SU-DHL-6 (cell line): Measurements from ENCODE around the gene DIS3L2.
"Not testable (repeated sequence)": the region's sequence is repeated elsewhere in the genome, so short reads cannot be mapped to it uniquely, and the experiment has no call there.

Source experiments
- H2AFZ ChIP-seq: fragments of 200-600 bp; sonication (generic); 2 replicates; pipeline ENCODE4 v1.6.1; 2014; ENCODE audit warnings: low read depth, mild to moderate bottlenecking, moderate library complexity, mixed read lengths, antibody characterized with exemption, low read length; ENCODE audit not compliant: severe bottlenecking
- H3F3A ChIP-seq: fragments of 200-600 bp; shearing (Covaris generic); 2 replicates; pipeline ENCODE4 v1.6.0; 2016; ENCODE audit warnings: antibody characterized with exemption, mild to moderate bottlenecking; ENCODE audit not compliant: insufficient read depth
- H3K27ac ChIP-seq: fragments of 200-600 bp; sonication (generic); 2 replicates; pipeline ENCODE4 v1.5.1; 2016; ENCODE audit warnings: low read depth, mild to moderate bottlenecking, low read length, moderate library complexity, mixed read lengths
- H3K27me3 ChIP-seq: fragments of 200-600 bp; sonication (generic), shearing (Covaris generic); 2 replicates; pipeline ENCODE4 v1.6.0; 2014; ENCODE audit warnings: mild to moderate bottlenecking, low read length
- H3K36me3 ChIP-seq: fragments of 200-600 bp; sonication (generic); 2 replicates; pipeline ENCODE4 v1.6.1; 2014; ENCODE audit warnings: mild to moderate bottlenecking, low read length, mixed read lengths
- H3K4me2 ChIP-seq: fragments of 300-600, 200-600 bp; shearing (Covaris generic), sonication (generic); 2 replicates; pipeline ENCODE4 v1.6.0; 2014; ENCODE audit warnings: low read length, low read depth, mild to moderate bottlenecking; ENCODE audit not compliant: poor library complexity, severe bottlenecking
- H3K4me3 ChIP-seq: fragments of 200-600 bp; sonication (generic); 2 replicates; pipeline ENCODE4 v1.5.1; 2014; ENCODE audit warnings: antibody characterized with exemption, low read length, mild to moderate bottlenecking, mixed read lengths; ENCODE audit not compliant: insufficient read depth, poor library complexity, severe bottlenecking
- H3K79me2 ChIP-seq: fragments of 200-600 bp; sonication (generic); 2 replicates; pipeline ENCODE4 v1.6.1; 2014; ENCODE audit warnings: mild to moderate bottlenecking, low read length, moderate library complexity; ENCODE audit not compliant: insufficient read depth
- H3K9ac ChIP-seq: fragments of 200-600 bp; sonication (generic); 2 replicates; pipeline ENCODE4 v1.7.0; 2014; ENCODE audit warnings: mild to moderate bottlenecking, low read length
- H3K9me2 ChIP-seq: fragments of 200-600 bp; sonication (generic); replicated peaks from 2 replicates; pipeline ENCODE4 v1.6.1; 2014; ENCODE audit warnings: low read length; ENCODE audit not compliant: insufficient read depth
- H3K9me3 ChIP-seq: fragments of 200-600 bp; sonication (generic); 2 replicates; pipeline ENCODE4 v1.6.1; 2014; ENCODE audit warnings: low read length, mixed read lengths; ENCODE audit not compliant: insufficient read depth
- H4K20me1 ChIP-seq: fragments of 200-600 bp; sonication (generic); 2 replicates; pipeline ENCODE4 v1.6.1; 2014; ENCODE audit warnings: low read depth, mild to moderate bottlenecking, antibody characterized with exemption, low read length, moderate library complexity, mixed read lengths
- CTCF ChIP-seq: fragments of 200-600 bp; sonication (generic); IDR thresholded peaks from one replicate; pipeline ENCODE4 v1.5.1; 2017; ENCODE audit warnings: antibody characterized with exemption, mild to moderate bottlenecking, low read length, moderate library complexity; ENCODE audit not compliant: insufficient read depth, poor library complexity, severe bottlenecking
- EZH2phosphoT487 ChIP-seq: fragments of 200-600 bp; sonication (generic), shearing (Covaris generic); conservative IDR thresholded peaks from 2 replicates; pipeline ENCODE4 v1.6.1; 2018; ENCODE audit warnings: mild to moderate bottlenecking, antibody characterized with exemption, low read length, moderate library complexity, mixed read lengths

DIS3L2 gene

GRCh38 chr2:232323328-232323650 is 361.8 kb downstream of the DIS3L2 start:
- Histone ChIP-seq H3K4me2 (no peak overlapping the region), H3F3A (no peaks in the 10 kb centered on the region), H4K20me1 (no peaks in the 10 kb centered on the region), H2AFZ (no peak overlapping the region), H3K4me3 (no peak overlapping the region), H3K27ac (no peak overlapping the region), H3K27me3 (no peaks in the 10 kb centered on the region), H3K36me3 (no peaks in the 10 kb centered on the region), H3K79me2 (no peaks in the 10 kb centered on the region), H3K9ac (no peak overlapping the region), H3K9me3 (no peaks in the 10 kb centered on the region), H3K9me2 (no peaks in the 10 kb centered on the region)
- TF ChIP-seq CTCF (no peak), EZH2phosphoT487 (no peak)

- H3K4me3 ChIP-seq, H3K36me3 ChIP-seq, H3K9ac ChIP-seq, H3K27ac ChIP-seq, H4K20me1 ChIP-seq, H3K9me3 ChIP-seq, H2AFZ ChIP-seq, H3K4me2 ChIP-seq, H3K27me3 ChIP-seq, H3F3A ChIP-seq, H3K79me2 ChIP-seq, H3K9me2 ChIP-seq: not testable (repeated sequence)
Measured at GRCh38 chr2:232323967-232324366, 362.5 kb downstream of the DIS3L2 start.

GRCh38 chr2:232324778-232325177 is 363.3 kb downstream of the DIS3L2 start:
- no peaks in the 10 kb centered on the region for H3K9me2 ChIP-seq
- no peaks in the 10 kb centered on the region for H3K27me3 ChIP-seq
- H3K4me3 ChIP-seq = no peak overlapping the region
- no peaks in the 10 kb centered on the region for H3F3A ChIP-seq
- no peak overlapping the region for H2AFZ ChIP-seq
- no peaks in the 10 kb centered on the region for H4K20me1 ChIP-seq
- H3K79me2 ChIP-seq = no peaks in the 10 kb centered on the region
- H3K9me3 ChIP-seq = no peaks in the 10 kb centered on the region
- H3K4me2 ChIP-seq = no peak overlapping the region
- H3K27ac ChIP-seq = no peak overlapping the region
- H3K36me3 ChIP-seq = no peaks in the 10 kb centered on the region
- TF ChIP-seq CTCF (no peak), EZH2phosphoT487 (no peak)
- H3K9ac ChIP-seq = no peak overlapping the region

GRCh38 chr2:232325324-232326273 is 364.1 kb downstream of the DIS3L2 start:
- no peaks in the 10 kb centered on the region for H3K9me2 ChIP-seq
- no peaks in the 10 kb centered on the region for H3K9me3 ChIP-seq
- no peak overlapping the region for H2AFZ ChIP-seq
- H3K27ac ChIP-seq = no peak overlapping the region
- H3K79me2 ChIP-seq = no peaks in the 10 kb centered on the region
- TF ChIP-seq CTCF (no peak), EZH2phosphoT487 (no peak)
- H3K27me3 ChIP-seq = no peaks in the 10 kb centered on the region
- H3K36me3 ChIP-seq = no peaks in the 10 kb centered on the region
- no peak overlapping the region for H3K4me3 ChIP-seq
- no peaks in the 10 kb centered on the region for H4K20me1 ChIP-seq
- no peak overlapping the region for H3K4me2 ChIP-seq
- H3F3A ChIP-seq = no peaks in the 10 kb centered on the region
- no peak overlapping the region for H3K9ac ChIP-seq

GRCh38 chr2:232326274-232327104 is 365.0 kb downstream of the DIS3L2 start:
- H3K9ac ChIP-seq, H2AFZ ChIP-seq, H3K9me2 ChIP-seq, H3F3A ChIP-seq, H3K4me3 ChIP-seq, H3K36me3 ChIP-seq, H3K9me3 ChIP-seq, H3K4me2 ChIP-seq, H4K20me1 ChIP-seq, H3K79me2 ChIP-seq, H3K27ac ChIP-seq, H3K27me3 ChIP-seq: not testable (repeated sequence)
